DMS79 (cell line): Measurements from ENCODE around the gene C19orf81.
"Not testable (repeated sequence)": the region's sequence is repeated elsewhere in the genome, so short reads cannot be mapped to it uniquely, and the experiment has no call there.

Experiments
- DNase-seq: peaks from one replicate; lab custom pipeline; 2025; lab: John Stamatoyannopoulos, UW

The C19orf81 gene

GRCh38 chr19:50649433-50650391 is at the start of gene C19orf81:
C19orf81 (plus strand) TSS chr19:50649445; CDS start chr19:50649445, 0 bp downstream.
- no peak for DNase-seq

GRCh38 chr19:50601407-50602088 is 47.7 kb upstream of the C19orf81 start:
- DNase-seq = no peak

- DNase-seq = no peak
Measured at GRCh38 chr19:50602089-50602422, 47.2 kb upstream of the C19orf81 start.

- no peak for DNase-seq
Measured at GRCh38 chr19:50602496-50602895, 46.7 kb upstream of the C19orf81 start.

- no peak for DNase-seq
Measured at GRCh38 chr19:50602935-50603334, 46.3 kb upstream of the C19orf81 start.

DNA sequence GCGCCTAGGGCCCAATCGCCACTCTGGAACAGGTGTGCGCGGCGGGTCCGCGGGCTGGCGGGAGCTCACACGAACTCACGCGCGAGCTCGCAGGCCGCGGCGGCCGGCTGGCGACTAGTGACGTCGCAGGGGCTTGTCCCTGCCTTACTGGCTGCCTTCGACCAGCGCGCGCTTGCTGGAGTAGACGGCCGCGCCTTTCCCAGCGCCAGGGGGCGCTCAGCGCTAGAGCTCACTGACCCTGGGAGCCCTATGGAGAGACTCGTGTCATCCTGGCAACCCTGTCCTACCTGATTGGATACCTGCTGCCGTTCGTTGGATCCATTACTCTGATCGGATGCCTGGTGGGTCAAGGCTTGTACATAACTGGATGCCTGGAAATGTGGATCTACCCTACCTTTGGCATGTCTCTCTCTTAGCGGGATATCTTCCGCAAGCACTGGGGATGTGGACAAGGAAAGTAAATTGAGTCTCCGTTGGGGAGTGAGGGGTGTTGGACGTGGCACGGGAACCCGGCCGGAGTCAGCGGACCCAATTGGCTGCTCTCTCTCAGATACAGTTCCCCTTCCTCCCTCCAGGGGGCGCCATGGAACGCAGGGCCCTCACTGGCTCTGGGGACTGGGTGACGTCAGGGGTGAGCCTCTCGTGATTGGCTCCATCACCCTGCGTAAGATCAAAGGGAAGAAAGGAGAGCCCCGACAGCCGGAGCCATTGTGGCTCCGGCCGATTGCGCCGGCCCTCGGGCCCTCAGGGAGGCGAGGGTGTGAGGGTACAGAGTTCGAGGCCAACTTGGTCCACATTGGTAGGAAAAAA is 44.8 kb upstream of the C19orf81 start:
- not testable (repeated sequence) for DNase-seq

GRCh38 chr19:50606059-50606836 is 43.0 kb upstream of the C19orf81 start:
- DNase-seq = not testable (repeated sequence)

- DNase-seq = no peak
Measured at GRCh38 chr19:50607388-50607787, 41.9 kb upstream of the C19orf81 start.

DNA sequence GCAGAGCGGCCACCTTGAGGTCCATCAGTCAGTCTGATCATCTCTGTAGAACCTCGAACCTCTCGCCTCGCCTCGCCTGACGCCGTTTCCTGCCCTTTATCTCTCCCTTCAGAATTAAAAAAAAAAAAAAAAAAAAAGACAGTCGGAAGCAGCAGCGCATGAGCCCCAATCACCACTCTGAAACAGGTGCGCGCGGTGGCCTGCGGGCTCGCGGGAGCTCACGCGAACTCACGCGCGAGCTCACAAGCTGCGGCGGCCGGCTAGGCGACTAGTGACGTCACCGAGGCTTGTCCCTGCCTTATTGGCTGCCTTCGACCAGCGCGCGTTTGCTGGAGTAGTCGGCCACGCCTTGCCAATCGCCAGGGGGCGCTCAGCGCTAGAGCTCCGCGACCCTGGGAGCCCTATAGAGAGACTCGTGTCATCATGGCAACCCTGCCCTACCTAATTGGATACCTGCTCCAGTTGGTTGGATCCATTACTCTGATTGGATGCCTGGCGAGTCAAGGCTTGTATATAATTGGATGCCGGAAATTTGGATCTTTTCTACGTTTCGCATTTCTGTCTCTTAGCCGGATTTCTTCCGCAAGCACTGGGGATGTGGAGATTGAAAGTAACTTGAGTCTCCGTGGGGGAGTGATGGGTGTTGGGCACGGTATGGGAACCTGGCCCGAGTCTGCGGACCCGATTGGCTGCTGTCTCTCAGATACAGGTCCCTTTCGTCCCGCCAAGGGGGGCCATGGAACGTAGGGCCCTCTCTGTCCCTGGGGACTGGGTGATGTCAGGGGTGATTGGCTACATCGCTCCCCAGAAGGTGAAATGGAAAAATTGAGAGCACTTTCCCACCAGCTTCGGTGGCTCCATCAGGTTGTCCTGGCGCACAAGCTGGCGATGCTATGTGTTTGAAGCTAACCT is 41.1 kb upstream of the C19orf81 start:
- DNase-seq = no peak

DNA sequence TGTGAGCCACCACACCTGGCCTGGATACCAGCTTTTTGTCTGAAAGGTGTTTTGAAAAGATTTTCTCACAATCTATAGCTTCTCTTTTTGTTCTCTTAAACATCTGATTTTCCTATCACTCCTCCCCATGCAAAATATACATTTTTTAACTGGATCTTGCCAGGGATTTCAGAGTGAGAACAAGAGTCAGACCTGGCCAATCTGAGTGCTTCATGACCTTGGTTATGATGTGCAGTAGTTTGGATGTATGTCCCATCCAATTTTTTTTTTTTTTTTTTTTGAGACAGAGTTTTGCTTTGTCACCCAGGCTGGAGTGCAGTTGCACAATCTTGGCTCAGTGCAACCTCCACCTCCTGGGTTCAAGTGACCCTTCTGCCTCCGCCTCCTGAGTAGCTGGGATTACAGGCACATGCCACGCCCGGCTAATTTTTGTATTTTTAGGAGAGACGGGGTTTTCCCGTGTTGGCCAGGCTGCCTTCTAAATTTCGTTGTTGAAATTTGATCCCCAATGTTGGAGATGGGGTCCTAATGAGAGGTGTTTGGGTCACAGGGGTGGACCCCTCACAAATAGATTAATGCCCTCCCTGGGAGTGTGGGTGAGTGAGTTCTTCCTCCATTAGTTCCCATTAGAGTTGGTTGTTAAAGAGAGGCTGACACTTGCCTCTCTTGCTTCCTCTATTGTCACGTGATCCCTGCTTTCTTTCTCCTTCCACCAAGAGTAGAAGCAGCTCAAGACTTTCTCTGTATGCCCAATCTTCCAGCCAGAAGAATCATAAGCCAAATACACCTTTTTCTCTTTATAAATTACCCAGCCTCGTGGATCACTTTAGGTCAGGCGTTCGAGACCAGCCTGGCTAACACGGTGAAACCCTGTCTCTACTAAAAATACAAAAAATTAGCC is 36.5 kb upstream of the C19orf81 start:
- not testable (repeated sequence) for DNase-seq

DNA sequence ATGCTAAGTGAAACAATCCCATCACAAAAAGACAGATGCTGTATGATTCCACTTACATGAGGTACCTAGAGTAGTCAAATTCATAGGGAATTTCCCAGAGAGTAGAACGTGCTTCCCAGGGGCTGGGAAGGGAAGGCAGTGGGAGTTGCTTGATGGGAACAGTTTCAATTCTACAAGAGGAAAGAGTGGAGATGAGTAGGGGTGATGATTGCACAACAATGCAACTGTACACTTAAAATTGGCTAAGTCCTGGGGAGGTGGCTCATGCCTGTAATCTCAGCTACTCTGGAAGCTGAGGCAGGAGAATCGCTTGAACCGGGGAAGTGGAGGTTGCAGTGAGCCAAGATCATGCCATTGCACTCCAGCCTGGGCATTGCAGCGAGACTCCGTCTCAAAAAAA is 30.9 kb upstream of the C19orf81 start:
- DNase-seq = not testable (repeated sequence)

GRCh38 chr19:50619184-50619583 is 30.1 kb upstream of the C19orf81 start:
- DNase-seq = not testable (repeated sequence)

DNA sequence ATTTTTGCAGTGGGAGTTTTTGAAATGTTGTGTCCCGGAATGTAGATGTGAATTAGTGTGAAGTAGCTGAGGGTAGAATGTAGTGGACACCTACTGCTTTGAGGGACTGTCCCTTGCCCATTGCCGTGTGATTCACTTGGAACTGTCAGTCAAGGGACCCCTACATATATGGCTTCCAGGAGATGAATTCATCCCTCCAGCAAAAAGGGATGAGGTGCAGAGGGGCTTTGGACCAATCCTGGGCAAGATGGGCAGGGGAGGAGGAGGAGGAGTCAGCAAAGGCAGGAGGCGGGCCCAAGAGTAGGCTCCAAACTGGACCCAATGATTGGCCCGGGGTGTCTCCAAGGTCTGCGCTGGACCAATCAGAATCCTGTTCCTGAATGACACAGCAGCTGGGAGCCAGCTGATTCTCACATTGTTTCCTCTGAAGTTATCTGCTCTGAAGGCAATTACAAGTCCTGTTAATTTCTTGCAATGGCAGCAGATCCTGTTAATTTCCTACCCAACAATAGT is 28.8 kb upstream of the C19orf81 start:
- not testable (repeated sequence) for DNase-seq

- no peak for DNase-seq
Measured at GRCh38 chr19:50624949-50625600, 24.2 kb upstream of the C19orf81 start.

- no peak for DNase-seq
Measured at GRCh38 chr19:50626011-50626410, 23.2 kb upstream of the C19orf81 start.

DNA sequence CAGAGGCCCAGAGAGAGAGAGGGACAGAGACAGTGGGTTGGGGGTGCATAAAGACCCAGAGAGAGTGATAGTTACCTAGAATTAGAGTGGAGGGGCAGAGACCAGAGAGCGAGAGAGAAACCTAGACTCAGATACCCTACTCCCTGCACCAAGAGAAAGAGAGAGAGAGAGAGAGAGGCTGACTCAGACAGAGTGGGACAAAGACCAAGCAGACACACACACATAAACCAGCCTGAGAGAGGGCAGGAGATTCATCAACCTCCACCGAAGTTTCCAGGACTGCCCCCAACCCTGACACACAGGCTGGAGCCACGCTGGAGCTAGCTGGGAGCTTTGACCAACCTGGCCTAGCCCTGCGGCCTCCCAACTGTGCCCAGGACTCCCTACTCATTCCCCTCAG is 22.4 kb upstream of the C19orf81 start:
- no peak for DNase-seq

DNA sequence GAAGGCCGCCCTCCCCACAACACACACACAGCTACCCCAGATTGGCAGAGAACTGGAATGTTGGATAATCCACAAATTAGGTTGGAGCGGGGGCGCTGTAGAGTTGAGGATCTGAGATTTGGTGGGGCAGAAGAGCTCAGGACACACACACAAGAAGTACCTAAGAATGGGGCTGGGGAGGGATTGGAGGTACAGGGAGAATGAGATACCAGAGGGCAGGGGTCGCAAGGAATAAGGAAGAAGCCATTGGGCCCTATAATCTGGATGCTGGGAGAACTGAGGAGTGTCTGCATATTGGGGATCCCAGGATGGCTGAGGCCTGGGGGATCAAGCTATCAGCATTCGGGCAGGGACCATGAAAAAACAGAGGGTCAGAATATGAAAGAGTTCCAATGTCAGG is 21.1 kb upstream of the C19orf81 start:
- DNase-seq = no peak

DNA sequence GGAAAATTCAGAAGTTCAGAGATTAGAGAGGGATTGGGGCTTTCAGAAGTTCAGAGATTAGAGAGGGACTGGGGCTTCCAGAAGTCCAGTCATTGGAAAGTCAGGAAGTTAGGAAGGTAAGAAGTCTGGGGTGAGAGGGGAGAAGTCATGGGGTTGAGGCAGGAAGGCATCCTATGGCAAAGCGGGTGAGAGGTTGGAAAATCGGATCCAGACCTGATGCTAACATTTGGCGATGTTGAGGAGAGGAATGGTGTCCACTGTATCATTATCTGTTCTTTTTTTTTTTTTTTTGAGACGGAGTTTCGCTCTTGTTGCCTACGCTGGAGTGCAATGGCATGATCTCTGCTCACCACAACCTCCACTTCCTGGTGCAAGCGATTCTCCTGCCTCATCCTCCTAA is 20.7 kb upstream of the C19orf81 start:
- no peak for DNase-seq

DNA sequence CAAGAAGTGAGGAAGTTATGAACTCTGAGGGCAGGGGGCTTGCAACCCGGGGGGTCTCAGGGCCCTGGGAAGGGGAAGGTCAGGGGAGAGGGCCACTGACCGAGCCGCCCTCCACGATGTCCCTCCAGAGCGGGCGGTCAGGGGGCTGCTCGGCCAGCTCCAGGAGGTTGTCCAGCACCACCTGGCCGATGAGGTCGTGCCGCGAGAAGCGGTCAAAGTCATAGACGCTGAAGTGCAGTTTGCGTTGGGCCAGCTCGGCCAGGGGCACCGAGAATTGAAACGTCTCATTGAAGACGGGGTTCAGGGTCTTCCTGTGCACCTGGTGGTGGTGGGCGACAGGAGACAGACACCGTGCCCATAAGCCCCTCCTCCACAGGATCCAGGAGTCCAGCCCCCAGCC is 20.1 kb upstream of the C19orf81 start:
- no peak for DNase-seq
